Testis (tissue), 2 donors: ENCODE results near the gene MAP6.

Source experiments
- CTCF ChIP-seq, 3 experiments: fragments of 450-650 bp in 2 of 3; fragments of 200-600 bp in 1 of 3; sonication (generic) in 1 of 3; IDR thresholded peaks; one replicate each; pipeline ENCODE4 v1.5.1; 2016 to 2019; ENCODE audit warnings: antibody characterized with exemption in 3 of 3, mild to moderate bottlenecking in 2 of 3, moderate library complexity in 1 of 3
- POLR2A ChIP-seq: fragments of 450-650 bp; IDR thresholded peaks from one replicate; pipeline ENCODE4 v1.6.1; 2017; ENCODE audit warnings: antibody characterized with exemption, mild to moderate bottlenecking, moderate library complexity

GRCh38 chr11:75639762-75640181, 29.1 kb downstream of the MAP6 start:
- TF ChIP-seq CTCF (IDR thresholded peaks at IDR 0.05) (no peak), POLR2A (no peak)
